HFFc6 (cell line): ENCODE data around the gene CIDEA. TPM values are rescaled to one million over a fixed set of nuclear protein-coding genes. Genes with fewer than 3 reads are reported as not detected.
A peak's percentile ranks its signal among the peaks of the same experiment; 100 is the strongest.

ENCODE experiments used
- DNase-seq: peaks from one replicate; pipeline ENCODE4 v3.0.0-alpha.2; 2018
- H3K27ac Mint-ChIP-seq: 2 replicates; pipeline ENCODE4 v1.8.0; 2020; ENCODE audit warnings: mild to moderate bottlenecking, mixed read lengths
- H3K27me3 Mint-ChIP-seq: 2 replicates; pipeline ENCODE4 v1.8.0; 2021; ENCODE audit warnings: mild to moderate bottlenecking, moderate library complexity, mixed read lengths; ENCODE audit not compliant: insufficient read depth
- H3K36me3 Mint-ChIP-seq: 2 replicates; pipeline ENCODE4 v1.8.0; 2021; ENCODE audit warnings: low read depth, mixed read lengths
- H3K4me1 Mint-ChIP-seq: 2 replicates; pipeline ENCODE4 v1.8.0; 2020; ENCODE audit warnings: low read depth, mixed read lengths
- H3K4me3 Mint-ChIP-seq: 2 replicates; pipeline ENCODE4 v1.8.0; 2020; ENCODE audit warnings: mild to moderate bottlenecking, moderate library complexity, mixed read lengths
- H3K9me3 Mint-ChIP-seq: 2 replicates; pipeline ENCODE4 v1.8.0; 2020; ENCODE audit warnings: mild to moderate bottlenecking, mixed read lengths
- CTCF ChIP-seq: fragments of 200-600 bp; sonication (generic); IDR thresholded peaks from 2 replicates; pipeline ENCODE4 v1.5.0; 2021; ENCODE audit warnings: antibody characterized with exemption, mild to moderate bottlenecking
- total RNA-seq, 6 experiments: library from RNA; stranded (reverse); fragmentation: NEBNext Ultra II Directional; extraction: Animal tissue kit (Norgen Biotek cat#: 25700); gene quantifications; 2 replicates in 1 of 6; 3 replicates in 5 of 6; pipeline ENCODE4 v1.2.3, GENCODE V29; 2021

Gene CIDEA
- total RNA-seq, 6 experiments from 2014 or later, result not detected

- DNase-seq, result peak; percentile 96
- TF ChIP-seq CTCF, result peak; percentile 12; the same call in 1 of the 2 replicates
- peaks cover 46% of the 10 kb centered on the region for H3K4me1 Mint-ChIP-seq
- peaks cover 2% of the 10 kb centered on the region; the same call in 1 of the 2 replicates for H3K36me3 Mint-ChIP-seq
- no peaks in the 10 kb centered on the region for H3K27me3 Mint-ChIP-seq
- no peaks in the 10 kb centered on the region for H3K9me3 Mint-ChIP-seq
- H3K27ac Mint-ChIP-seq, result peak overlapping the region; percentile 98
- H3K4me3 Mint-ChIP-seq, result peak overlapping the region; percentile 90
Observed at GRCh38 chr18:12287684-12288402, 33.7 kb downstream of the CIDEA start.

- no peak for TF ChIP-seq CTCF
- peak overlapping the region; percentile 90 for H3K4me3 Mint-ChIP-seq
- peaks cover 41% of the 10 kb centered on the region for H3K4me1 Mint-ChIP-seq
- H3K27ac Mint-ChIP-seq, result peak overlapping the region; percentile 98
- H3K27me3 Mint-ChIP-seq, result no peaks in the 10 kb centered on the region
- H3K9me3 Mint-ChIP-seq, result no peaks in the 10 kb centered on the region
- no peaks in the 10 kb centered on the region for H3K36me3 Mint-ChIP-seq
- no peak for DNase-seq
Observed at GRCh38 chr18:12288403-12288755, 34.2 kb downstream of the CIDEA start.

- Mint-ChIP-seq H3K9me3 (no peaks in the 10 kb centered on the region), H3K4me3 (no peak overlapping the region), H3K4me1 (peaks cover 33% of the 10 kb centered on the region), H3K27me3 (no peaks in the 10 kb centered on the region), H3K27ac (no peak overlapping the region), H3K36me3 (no peaks in the 10 kb centered on the region)
- no peak for DNase-seq
- no peak for TF ChIP-seq CTCF
Observed at GRCh38 chr18:12290086-12290485, 35.9 kb downstream of the CIDEA start.

GRCh38 chr18:12291161-12291560 is 37.0 kb downstream of the CIDEA start:
- Mint-ChIP-seq H3K27me3 (no peaks in the 10 kb centered on the region; the same call in 1 of the 2 replicates), H3K4me1 (peaks cover 44% of the 10 kb centered on the region), H3K9me3 (no peaks in the 10 kb centered on the region), H3K27ac (no peak overlapping the region), H3K36me3 (no peaks in the 10 kb centered on the region), H3K4me3 (no peak overlapping the region)
- TF ChIP-seq CTCF, result no peak
- no peak for DNase-seq

GRCh38 chr18:12291690-12292089 is 37.5 kb downstream of the CIDEA start:
- H3K36me3 Mint-ChIP-seq, result no peaks in the 10 kb centered on the region
- TF ChIP-seq CTCF, result no peak
- H3K4me3 Mint-ChIP-seq, result no peak overlapping the region

More at GRCh38 chr18:12291690-12292089, 37.5 kb downstream of the CIDEA start:
- Mint-ChIP-seq H3K4me1 (peaks cover 49% of the 10 kb centered on the region), H3K9me3 (no peaks in the 10 kb centered on the region), H3K27ac (no peak overlapping the region), H3K27me3 (no peaks in the 10 kb centered on the region; the same call in 1 of the 2 replicates)
- DNase-seq, result no peak
